H1 (cell line): ENCODE measurements around the gene MGAT5. TPM values are rescaled to one million over a fixed set of nuclear protein-coding genes. Genes with fewer than 3 reads are reported as not detected.

Experiments used
- ATF3 ChIP-seq: IDR thresholded peaks from 2 replicates; pipeline ENCODE4 v1.6.1; 2011; ENCODE audit warnings: low read depth, mild to moderate bottlenecking, low read length; ENCODE audit not compliant: insufficient read depth
- polyA plus RNA-seq, 7 experiments: library from polyadenylated mRNA; depleted of rRNA in 3 of 7; stranded (reverse) in 5 of 7; unstranded in 2 of 7; fragments of >200 nt in 5 of 7; fragments of 200-250 nt in 2 of 7; gene quantifications; 1 replicate in 5 of 7; 2 replicates in 1 of 7; 4 replicates in 1 of 7; pipeline versions ENCODE4 v1.2.1 to v1.2.3, GENCODE V29; 2011 to 2013; ENCODE audit warnings: missing spikeins in 2 of 7, mixed read lengths in 2 of 7
- total RNA-seq: library from RNA; stranded (reverse); fragmentation: NEBNext Ultra II Directional; extraction: Animal tissue kit (Norgen Biotek cat#: 25700); gene quantifications from 2 replicates; pipeline ENCODE4 v1.2.1, GENCODE V29; 2021

Gene MGAT5
- total and polyA plus RNA-seq, 2 of the 8 experiments (the other 6 are each of a cell fraction or from before 2014, with no cell fraction given) = 11.2 to 49.2 TPM

GRCh38 chr2:134305109-134305491 lies 51.2 kb downstream of the MGAT5 start (continued):
- no peak for TF ChIP-seq ATF3
